GM12875 (cell line): Measurements from ENCODE around the gene SOX12.
"Not testable (repeated sequence)": the region's sequence is repeated elsewhere in the genome, so short reads cannot be mapped to it uniquely, and the experiment has no call there.

Experiments used
- H3K4me3 ChIP-seq: one replicate; pipeline ENCODE4 v1.5.1; 2011; ENCODE audit warnings: low read depth, low read length, control low read depth
- TF ChIP-seq, protein P1 (sequence below): IDR thresholded peaks from 2 replicates; pipeline ENCODE4 v1.5.1; 2011; ENCODE audit warnings: low read depth, mild to moderate bottlenecking, control low read depth, inconsistent platforms, low read length, moderate library complexity, borderline replicate concordance; ENCODE audit not compliant: insufficient read depth

SOX12 gene

GRCh38 chr20:376750-377149 lies 51.4 kb downstream of the SOX12 start:
- TF ChIP-seq, protein P1, sequence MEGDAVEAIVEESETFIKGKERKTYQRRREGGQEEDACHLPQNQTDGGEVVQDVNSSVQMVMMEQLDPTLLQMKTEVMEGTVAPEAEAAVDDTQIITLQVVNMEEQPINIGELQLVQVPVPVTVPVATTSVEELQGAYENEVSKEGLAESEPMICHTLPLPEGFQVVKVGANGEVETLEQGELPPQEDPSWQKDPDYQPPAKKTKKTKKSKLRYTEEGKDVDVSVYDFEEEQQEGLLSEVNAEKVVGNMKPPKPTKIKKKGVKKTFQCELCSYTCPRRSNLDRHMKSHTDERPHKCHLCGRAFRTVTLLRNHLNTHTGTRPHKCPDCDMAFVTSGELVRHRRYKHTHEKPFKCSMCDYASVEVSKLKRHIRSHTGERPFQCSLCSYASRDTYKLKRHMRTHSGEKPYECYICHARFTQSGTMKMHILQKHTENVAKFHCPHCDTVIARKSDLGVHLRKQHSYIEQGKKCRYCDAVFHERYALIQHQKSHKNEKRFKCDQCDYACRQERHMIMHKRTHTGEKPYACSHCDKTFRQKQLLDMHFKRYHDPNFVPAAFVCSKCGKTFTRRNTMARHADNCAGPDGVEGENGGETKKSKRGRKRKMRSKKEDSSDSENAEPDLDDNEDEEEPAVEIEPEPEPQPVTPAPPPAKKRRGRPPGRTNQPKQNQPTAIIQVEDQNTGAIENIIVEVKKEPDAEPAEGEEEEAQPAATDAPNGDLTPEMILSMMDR, result no peak
- H3K4me3 ChIP-seq, result no peak overlapping the region

DNA sequence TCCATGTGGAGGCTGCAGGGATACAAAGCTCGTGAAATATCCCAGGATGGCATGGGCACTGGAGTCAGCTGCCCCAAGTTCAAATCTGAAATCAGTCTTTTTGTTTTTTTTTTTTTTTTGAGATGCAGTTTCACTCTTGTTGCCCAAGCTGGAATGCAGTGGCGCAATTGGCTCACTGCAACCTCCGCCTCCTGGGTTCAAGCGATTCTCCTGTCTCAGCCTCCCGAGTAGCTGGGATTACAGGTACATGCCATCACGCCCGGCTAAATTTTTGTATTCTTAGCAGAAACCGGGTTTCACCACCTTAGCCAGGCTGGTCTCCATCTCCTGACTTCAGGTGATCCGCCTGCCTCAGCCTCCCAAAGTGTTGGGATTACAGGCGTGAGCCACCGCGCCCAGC lies 52.2 kb downstream of the SOX12 start:
- not testable (repeated sequence) for H3K4me3 ChIP-seq

DNA sequence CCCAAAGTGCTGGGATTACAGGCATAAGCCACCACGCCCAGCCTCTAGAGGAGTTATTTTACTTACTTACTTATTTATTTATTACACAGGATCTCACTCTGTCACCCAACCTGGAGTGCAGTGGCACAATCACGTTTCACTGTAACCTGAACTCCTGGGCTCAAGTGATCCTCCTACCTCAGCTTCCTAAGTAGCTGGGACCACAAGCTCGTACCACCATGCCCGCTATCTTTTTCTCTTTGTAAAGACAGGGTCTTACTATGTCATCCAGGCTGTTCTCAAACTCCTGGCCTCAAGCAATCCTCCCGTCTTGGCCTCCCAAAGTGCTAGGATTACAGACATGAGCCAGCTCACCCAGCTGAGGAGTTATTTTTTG lies 53.6 kb downstream of the SOX12 start:
- no peak overlapping the region for H3K4me3 ChIP-seq
- TF ChIP-seq, protein P1, result no peak
